C4-2B (cell line): ENCODE measurements around the gene RAX.

Experiments
- CTCF ChIP-seq: fragments of 450-650 bp; conservative IDR thresholded peaks from 2 replicates; pipeline ENCODE4 v1.5.1; 2017; ENCODE audit warnings: mild to moderate bottlenecking
- ZFX ChIP-seq: fragments of 450-650 bp; IDR thresholded peaks from 2 replicates; pipeline ENCODE4 v1.6.1; 2017

GRCh38 chr18:59263661-59264060, 9.6 kb downstream of the RAX start:
- TF ChIP-seq CTCF (no peak), ZFX (no peak)
